Neural cell (in vitro differentiated cells): ENCODE measurements around the gene DDHD1.

Source experiments
- CTCF ChIP-seq: fragments of 450-650 bp; IDR thresholded peaks from 2 replicates; pipeline ENCODE4 v1.5.1; 2014; ENCODE audit warnings: antibody characterized with exemption, mild to moderate bottlenecking, moderate library complexity; ENCODE audit not compliant: poor library complexity, severe bottlenecking
- EP300 ChIP-seq: fragments of 450-650 bp; conservative IDR thresholded peaks from 2 replicates; pipeline ENCODE4 v1.6.1; 2014; ENCODE audit warnings: antibody characterized with exemption, mild to moderate bottlenecking, moderate library complexity; ENCODE audit not compliant: poor library complexity, severe bottlenecking
- EZH2 ChIP-seq: fragments of 200-600, 300-800 bp; shearing (Covaris generic), sonication (generic); IDR thresholded peaks from 2 replicates; pipeline ENCODE4 v1.6.1; 2014; ENCODE audit warnings: antibody characterized with exemption, low read length, borderline replicate concordance, mild to moderate bottlenecking; ENCODE audit not compliant: insufficient read depth, poor library complexity, severe bottlenecking
- MXI1 ChIP-seq: fragments of 450-650 bp; conservative IDR thresholded peaks from 2 replicates; pipeline ENCODE4 v1.6.1; 2014; ENCODE audit warnings: antibody characterized with exemption, mild to moderate bottlenecking; ENCODE audit not compliant: poor library complexity, severe bottlenecking
- POLR2AphosphoS5 ChIP-seq: IDR thresholded peaks from 2 replicates; pipeline ENCODE4 v1.6.1; 2012
- RAD21 ChIP-seq: fragments of 450-650 bp; conservative IDR thresholded peaks from 2 replicates; pipeline ENCODE4 v1.6.1; 2014; ENCODE audit warnings: antibody characterized with exemption, mild to moderate bottlenecking, moderate library complexity
- SMC3 ChIP-seq: fragments of 450-650 bp; conservative IDR thresholded peaks from 2 replicates; pipeline ENCODE4 v1.6.1; 2014; ENCODE audit warnings: antibody characterized with exemption, mild to moderate bottlenecking, moderate library complexity; ENCODE audit not compliant: poor library complexity
- TAF1 ChIP-seq: IDR thresholded peaks from 2 replicates; pipeline ENCODE4 v1.6.1; 2012; ENCODE audit warnings: low read depth

GRCh38 chr14:53108292-53109104 is 44.6 kb downstream of the DDHD1 start:
- TF ChIP-seq TAF1 = no peak
- TF ChIP-seq SMC3 = no peak
- no peak for TF ChIP-seq CTCF
- no peak for TF ChIP-seq EP300
- no peak for TF ChIP-seq EZH2
- no peak for TF ChIP-seq RAD21
- TF ChIP-seq MXI1 = no peak
- no peak for TF ChIP-seq POLR2AphosphoS5
